ENCODE measurements around the gene ZBTB2. TPM values are rescaled to one million over a fixed set of nuclear protein-coding genes. Genes with fewer than 3 reads are reported as not detected.

Gene ZBTB2
- total RNA-seq, 2 donors from 2014 or later = 5.3 to 8.4 TPM

DNA sequence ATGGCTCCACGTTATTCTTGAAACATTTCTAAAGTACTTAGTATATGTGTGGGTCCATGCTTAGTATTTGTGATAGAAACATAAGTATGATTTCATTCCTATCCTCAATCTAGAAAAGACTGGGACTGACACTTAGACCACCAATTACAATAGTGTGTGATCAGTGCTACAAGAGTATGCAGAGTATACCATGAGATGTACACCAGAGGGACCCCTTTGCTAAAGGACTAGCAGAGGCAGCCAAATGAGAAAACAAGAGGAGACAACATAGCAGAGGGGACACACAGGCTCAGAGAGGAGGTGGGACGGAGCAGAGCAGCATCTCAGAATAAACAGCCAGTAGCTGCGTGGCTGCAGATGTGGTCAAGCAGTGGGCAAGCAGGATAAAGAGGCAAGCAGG, 39.5 kb upstream of the ZBTB2 start:
- ATAC-seq (ENCODE audit: insufficient number of reproducible peaks, low FRiP score, low read depth) (no peak), DNase-seq (ENCODE audit: low spot score) (no peak)
- Histone ChIP-seq H3K4me1 (ENCODE audit: control insufficient read depth in 1 of 2, low read depth in 2 of 2) (peaks cover 3 to 9% of the 10 kb centered on the region in 2 donors), H3K27ac (no peak overlapping the region), H3K27me3 (replicated peaks; ENCODE audit: insufficient read depth) (no peaks in the 10 kb centered on the region), H3K36me3 (peaks cover 22% of the 10 kb centered on the region), H3K4me3 (no peak overlapping the region), H3K9me3 (no peaks in the 10 kb centered on the region)
- TF ChIP-seq, protein P1, sequence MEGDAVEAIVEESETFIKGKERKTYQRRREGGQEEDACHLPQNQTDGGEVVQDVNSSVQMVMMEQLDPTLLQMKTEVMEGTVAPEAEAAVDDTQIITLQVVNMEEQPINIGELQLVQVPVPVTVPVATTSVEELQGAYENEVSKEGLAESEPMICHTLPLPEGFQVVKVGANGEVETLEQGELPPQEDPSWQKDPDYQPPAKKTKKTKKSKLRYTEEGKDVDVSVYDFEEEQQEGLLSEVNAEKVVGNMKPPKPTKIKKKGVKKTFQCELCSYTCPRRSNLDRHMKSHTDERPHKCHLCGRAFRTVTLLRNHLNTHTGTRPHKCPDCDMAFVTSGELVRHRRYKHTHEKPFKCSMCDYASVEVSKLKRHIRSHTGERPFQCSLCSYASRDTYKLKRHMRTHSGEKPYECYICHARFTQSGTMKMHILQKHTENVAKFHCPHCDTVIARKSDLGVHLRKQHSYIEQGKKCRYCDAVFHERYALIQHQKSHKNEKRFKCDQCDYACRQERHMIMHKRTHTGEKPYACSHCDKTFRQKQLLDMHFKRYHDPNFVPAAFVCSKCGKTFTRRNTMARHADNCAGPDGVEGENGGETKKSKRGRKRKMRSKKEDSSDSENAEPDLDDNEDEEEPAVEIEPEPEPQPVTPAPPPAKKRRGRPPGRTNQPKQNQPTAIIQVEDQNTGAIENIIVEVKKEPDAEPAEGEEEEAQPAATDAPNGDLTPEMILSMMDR (IDR thresholded peaks at IDR 0.05) = no peak

DNA sequence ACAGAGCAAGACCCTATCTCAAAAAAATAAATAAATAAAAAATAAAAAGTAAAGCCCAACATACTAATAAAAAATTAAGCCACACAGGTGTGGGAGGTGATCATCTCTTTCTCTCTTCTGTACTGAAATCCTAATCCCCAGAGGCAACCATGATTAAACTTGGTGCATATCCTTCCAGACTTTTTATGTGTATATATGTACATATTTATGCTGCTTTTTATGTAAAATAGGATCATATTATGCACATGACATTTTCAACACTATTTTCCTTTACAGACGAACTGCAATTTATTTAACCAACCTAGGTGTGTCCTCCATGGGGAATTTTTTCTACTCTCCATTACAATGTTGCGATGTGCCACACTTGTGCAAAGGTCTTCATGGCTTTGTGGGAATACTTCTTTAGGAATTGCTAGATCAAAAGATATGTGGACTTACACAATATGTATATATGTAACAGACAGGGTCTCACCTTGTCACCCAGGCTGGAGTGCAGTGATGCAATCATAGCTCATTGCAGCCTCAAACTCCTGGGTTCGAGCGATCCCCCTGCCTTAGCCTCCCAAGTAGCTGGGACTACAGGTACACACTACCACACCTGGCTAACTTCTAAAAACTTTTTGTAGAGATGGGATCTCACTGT, 36.9 kb upstream of the ZBTB2 start:
- ATAC-seq (ENCODE audit: insufficient number of reproducible peaks, low FRiP score, low read depth) = no peak

DNA sequence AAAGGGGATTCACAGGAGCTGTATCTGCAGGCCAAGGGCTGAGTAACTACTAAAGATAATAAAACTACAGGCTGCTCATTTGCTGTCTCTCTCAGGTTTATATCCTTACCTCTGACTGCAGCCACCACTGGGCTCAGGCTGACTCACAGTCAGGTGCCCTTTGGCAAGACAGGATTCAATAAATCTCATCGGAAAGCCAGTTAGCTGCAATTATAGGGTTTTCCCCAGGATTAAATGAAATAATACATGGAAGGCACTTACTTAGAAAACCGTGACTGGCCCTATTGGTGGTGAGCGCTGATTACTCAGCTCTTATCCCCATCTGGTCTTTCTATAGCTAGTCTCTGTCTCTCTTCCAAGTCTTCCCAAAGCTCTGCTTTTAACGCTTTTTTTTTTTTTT, 34.2 kb upstream of the ZBTB2 start:
- Histone ChIP-seq H3K9me3 (no peaks in the 10 kb centered on the region), H3K27ac (no peak overlapping the region), H3K4me1 (ENCODE audit: control insufficient read depth in 1 of 2, low read depth in 2 of 2) (peaks cover 4 to 11% of the 10 kb centered on the region in 2 donors), H3K36me3 (peaks cover 14% of the 10 kb centered on the region), H3K27me3 (replicated peaks; ENCODE audit: insufficient read depth) (no peaks in the 10 kb centered on the region), H3K4me3 (no peak overlapping the region)
- DNase-seq (ENCODE audit: low spot score) = no peak
- TF ChIP-seq, protein P1 (IDR thresholded peaks at IDR 0.05) = no peak
- no peak for ATAC-seq (ENCODE audit: insufficient number of reproducible peaks, low FRiP score, low read depth)

More for the DNA sequence above, 36.9 kb upstream of the ZBTB2 start:
- peaks cover 0 to 5% of the 10 kb centered on the region in 2 donors for H3K4me1 ChIP-seq (ENCODE audit: control insufficient read depth in 1 of 2, low read depth in 2 of 2)
- no peak for DNase-seq (ENCODE audit: low spot score)
- TF ChIP-seq, protein P1 (IDR thresholded peaks at IDR 0.05) = no peak
- no peak overlapping the region for H3K27ac ChIP-seq
- peaks cover 22% of the 10 kb centered on the region for H3K36me3 ChIP-seq
- H3K9me3 ChIP-seq = no peaks in the 10 kb centered on the region
- H3K27me3 ChIP-seq (replicated peaks; ENCODE audit: insufficient read depth) = no peaks in the 10 kb centered on the region
- H3K4me3 ChIP-seq = no peak overlapping the region

DNA sequence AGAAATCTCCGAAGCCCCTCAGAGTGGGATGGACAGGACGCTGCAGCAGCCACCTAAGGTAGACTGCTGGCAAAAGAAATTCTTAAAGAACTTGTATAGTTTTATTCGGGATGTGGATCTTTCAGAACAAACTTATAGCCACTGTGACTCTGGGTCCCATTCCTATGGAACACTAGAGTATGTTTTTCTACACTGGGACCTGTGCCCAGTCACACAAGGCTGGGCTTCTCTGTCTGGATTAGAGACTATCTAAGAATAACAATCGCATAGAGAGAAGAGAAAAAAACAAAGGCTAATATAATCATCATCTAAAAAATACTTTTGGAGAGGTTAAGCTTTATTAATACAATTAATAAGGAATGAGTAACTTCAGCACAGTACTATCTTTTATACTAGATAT, 31.6 kb upstream of the ZBTB2 start:
- TF ChIP-seq, protein P1 (IDR thresholded peaks at IDR 0.05) = no peak
- Histone ChIP-seq H3K4me3 (no peak overlapping the region), H3K4me1 (ENCODE audit: control insufficient read depth in 1 of 2, low read depth in 2 of 2) (peaks cover 4 to 11% of the 10 kb centered on the region in 2 donors), H3K27ac (peak overlapping the region; percentile 12 to 40), H3K9me3 (no peaks in the 10 kb centered on the region), H3K27me3 (replicated peaks; ENCODE audit: insufficient read depth) (no peaks in the 10 kb centered on the region), H3K36me3 (peaks cover 10% of the 10 kb centered on the region)
- DNase-seq (ENCODE audit: low spot score) (no peak), ATAC-seq (ENCODE audit: insufficient number of reproducible peaks, low FRiP score, low read depth) (no peak)

DNA sequence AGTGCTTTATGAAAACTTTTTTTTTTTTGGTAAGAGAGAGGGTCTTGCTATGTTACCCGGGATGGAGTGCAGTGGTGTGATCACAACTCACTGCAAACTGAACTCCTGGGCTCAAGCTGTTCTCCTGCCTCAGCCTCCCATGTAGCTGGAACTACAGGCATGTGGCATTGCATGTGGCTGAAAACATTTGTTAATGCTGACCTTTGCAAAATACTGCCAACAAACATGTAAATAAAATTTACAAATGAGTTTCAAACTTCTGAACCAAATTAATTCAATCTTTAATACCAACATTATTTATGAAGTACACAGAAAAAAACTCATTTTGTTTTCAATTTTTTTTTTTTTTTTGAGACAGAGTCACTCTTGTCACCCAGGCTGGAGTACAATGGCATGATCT, 26.1 kb upstream of the ZBTB2 start:
- H3K9me3 ChIP-seq = no peaks in the 10 kb centered on the region
- peaks cover 10% of the 10 kb centered on the region for H3K36me3 ChIP-seq

More for the DNA sequence above, 26.1 kb upstream of the ZBTB2 start:
- Histone ChIP-seq H3K27ac (no peak overlapping the region), H3K4me1 (ENCODE audit: control insufficient read depth in 1 of 2, low read depth in 2 of 2) (peaks cover 0 to 4% of the 10 kb centered on the region in 2 donors), H3K27me3 (replicated peaks; ENCODE audit: insufficient read depth) (no peaks in the 10 kb centered on the region), H3K4me3 (no peak overlapping the region)
- TF ChIP-seq, protein P1 (IDR thresholded peaks at IDR 0.05) = no peak
- no peak for ATAC-seq (ENCODE audit: insufficient number of reproducible peaks, low FRiP score, low read depth)
- no peak for DNase-seq (ENCODE audit: low spot score)

Measured in thoracic aorta (tissue), 2 donors.